Measurements from ENCODE around the gene SETD7.

DNA sequence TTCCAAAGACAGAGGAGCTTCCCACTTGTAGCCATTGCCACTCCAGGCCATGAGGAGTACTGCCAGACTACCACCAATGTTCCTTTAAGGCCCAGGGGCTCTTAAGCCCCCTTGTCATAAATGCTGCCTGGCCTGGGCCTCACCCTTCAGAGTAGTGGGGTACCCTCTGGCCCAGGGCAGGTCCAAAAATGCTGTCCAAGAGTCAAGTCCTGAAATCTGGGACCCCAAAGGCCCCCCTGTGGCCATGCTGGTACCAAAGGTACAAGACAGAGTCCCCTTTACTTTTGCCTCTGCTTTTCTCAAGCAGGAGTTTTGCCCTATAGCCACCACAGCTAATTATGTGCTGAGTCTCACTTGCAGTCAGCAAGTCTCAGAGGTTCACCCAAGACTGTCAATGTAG lies 85.7 kb downstream of the SETD7 start:
- TF ChIP-seq, protein P1, sequence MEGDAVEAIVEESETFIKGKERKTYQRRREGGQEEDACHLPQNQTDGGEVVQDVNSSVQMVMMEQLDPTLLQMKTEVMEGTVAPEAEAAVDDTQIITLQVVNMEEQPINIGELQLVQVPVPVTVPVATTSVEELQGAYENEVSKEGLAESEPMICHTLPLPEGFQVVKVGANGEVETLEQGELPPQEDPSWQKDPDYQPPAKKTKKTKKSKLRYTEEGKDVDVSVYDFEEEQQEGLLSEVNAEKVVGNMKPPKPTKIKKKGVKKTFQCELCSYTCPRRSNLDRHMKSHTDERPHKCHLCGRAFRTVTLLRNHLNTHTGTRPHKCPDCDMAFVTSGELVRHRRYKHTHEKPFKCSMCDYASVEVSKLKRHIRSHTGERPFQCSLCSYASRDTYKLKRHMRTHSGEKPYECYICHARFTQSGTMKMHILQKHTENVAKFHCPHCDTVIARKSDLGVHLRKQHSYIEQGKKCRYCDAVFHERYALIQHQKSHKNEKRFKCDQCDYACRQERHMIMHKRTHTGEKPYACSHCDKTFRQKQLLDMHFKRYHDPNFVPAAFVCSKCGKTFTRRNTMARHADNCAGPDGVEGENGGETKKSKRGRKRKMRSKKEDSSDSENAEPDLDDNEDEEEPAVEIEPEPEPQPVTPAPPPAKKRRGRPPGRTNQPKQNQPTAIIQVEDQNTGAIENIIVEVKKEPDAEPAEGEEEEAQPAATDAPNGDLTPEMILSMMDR (IDR thresholded peaks at IDR 0.05) = no peak
- TF ChIP-seq EZH2 (IDR thresholded peaks at IDR 0.05) = no peak
- TF ChIP-seq EZH2phosphoT487 (IDR thresholded peaks at IDR 0.05) = no peak

All from neural progenitor cell (in vitro differentiated cells).